ENCODE results near the gene ADGRV1.
"Not testable (repeated sequence)": the region's sequence is repeated elsewhere in the genome, so short reads cannot be mapped to it uniquely, and the experiment has no call there.

The ADGRV1 gene

GRCh38 chr5:90680921-90681563 lies 122.4 kb downstream of the ADGRV1 start:
- no peak for DNase-seq (ENCODE audit: low spot score)
- TF ChIP-seq CTCF (IDR thresholded peaks at IDR 0.05; ENCODE audit: borderline replicate concordance, control extremely low read depth, extremely low read depth, insufficient read depth, missing control alignments) = no peak
- in situ Hi-C loops (cut with MboI; ENCODE audit: low sequenced_read_pairs, unreplicated experiment) = no loop called here

GRCh38 chr5:90682278-90682677 lies 123.7 kb downstream of the ADGRV1 start:
- no peak for DNase-seq (ENCODE audit: low spot score)
- in situ Hi-C loops (cut with MboI; ENCODE audit: low sequenced_read_pairs, unreplicated experiment) = no loop called here
- no peak for TF ChIP-seq CTCF (IDR thresholded peaks at IDR 0.05; ENCODE audit: borderline replicate concordance, control extremely low read depth, extremely low read depth, insufficient read depth, missing control alignments)

GRCh38 chr5:90685425-90686022 lies 126.9 kb downstream of the ADGRV1 start:
- in situ Hi-C loops (cut with MboI; ENCODE audit: low sequenced_read_pairs, unreplicated experiment) = no loop called here
- TF ChIP-seq CTCF (IDR thresholded peaks at IDR 0.05; ENCODE audit: borderline replicate concordance, control extremely low read depth, extremely low read depth, insufficient read depth, missing control alignments) = no peak
- no peak for DNase-seq (ENCODE audit: low spot score)

DNA sequence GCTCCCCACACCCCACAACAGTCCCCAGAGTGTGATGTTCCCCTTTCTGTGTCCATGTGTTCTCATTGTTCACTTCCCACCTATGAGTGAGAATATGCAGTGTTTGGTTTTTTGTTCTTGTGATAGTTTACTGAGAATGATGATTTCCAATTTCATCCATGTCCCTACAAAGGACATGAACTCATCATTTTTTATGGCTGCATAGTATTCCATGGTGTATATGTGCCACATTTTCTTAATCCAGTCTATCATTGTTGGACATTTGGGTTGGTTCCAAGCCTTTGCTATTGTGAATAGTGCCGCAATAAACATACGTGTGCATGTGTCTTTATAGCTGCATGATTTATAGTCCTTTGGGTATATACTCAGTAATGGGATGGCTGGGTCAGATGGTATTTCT lies 127.8 kb downstream of the ADGRV1 start:
- not testable (repeated sequence) for DNase-seq (ENCODE audit: low spot score)

GRCh38 chr5:90687458-90687857 lies 128.9 kb downstream of the ADGRV1 start:
- in situ Hi-C loops (cut with MboI; ENCODE audit: low sequenced_read_pairs, unreplicated experiment); DNase-seq (ENCODE audit: low spot score): not testable (repeated sequence)

More for the DNA sequence above, 127.8 kb downstream of the ADGRV1 start:
- in situ Hi-C loops (cut with MboI; ENCODE audit: low sequenced_read_pairs, unreplicated experiment) = not testable (repeated sequence)

DNA sequence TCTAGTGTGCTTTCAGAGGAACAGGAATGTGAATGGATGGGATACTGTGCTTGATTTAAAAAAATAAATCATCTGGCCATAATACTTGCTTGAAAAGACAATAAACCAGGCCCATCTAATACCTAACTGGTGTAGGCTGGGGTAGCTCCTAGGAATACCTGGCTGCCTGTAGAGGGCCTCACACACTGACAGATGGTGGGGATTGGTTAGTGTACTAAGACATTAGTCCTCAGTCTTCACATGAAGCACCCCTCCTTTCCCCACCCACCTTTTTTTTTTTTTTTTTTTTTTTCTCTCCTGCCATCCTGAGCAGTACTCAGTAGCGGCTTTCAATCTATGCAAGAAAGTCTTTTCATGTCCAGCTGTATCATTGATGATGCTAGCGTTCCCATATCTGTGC lies 130.5 kb downstream of the ADGRV1 start:
- no peak for TF ChIP-seq CTCF (IDR thresholded peaks at IDR 0.05; ENCODE audit: borderline replicate concordance, control extremely low read depth, extremely low read depth, insufficient read depth, missing control alignments)
- no peak for DNase-seq (ENCODE audit: low spot score)

GRCh38 chr5:90690307-90690706 lies 131.7 kb downstream of the ADGRV1 start:
- in situ Hi-C loops (cut with MboI; ENCODE audit: low sequenced_read_pairs, unreplicated experiment) = no loop called here
- no peak for TF ChIP-seq CTCF (IDR thresholded peaks at IDR 0.05; ENCODE audit: borderline replicate concordance, control extremely low read depth, extremely low read depth, insufficient read depth, missing control alignments)
- no peak for DNase-seq (ENCODE audit: low spot score)

More for the DNA sequence above, 130.5 kb downstream of the ADGRV1 start:
- in situ Hi-C loops (cut with MboI; ENCODE audit: low sequenced_read_pairs, unreplicated experiment) = no loop called here

Data from GM13976 (cell line).